SU-DHL-6 (cell line): ENCODE data around the gene HSD3B2.

Source experiments
- EZH2phosphoT487 ChIP-seq: fragments of 200-600 bp; sonication (generic), shearing (Covaris generic); conservative IDR thresholded peaks from 2 replicates; pipeline ENCODE4 v1.6.1; 2018; ENCODE audit warnings: mild to moderate bottlenecking, antibody characterized with exemption, low read length, moderate library complexity, mixed read lengths
- TF ChIP-seq, protein P1 (sequence below): fragments of 200-600 bp; sonication (generic); IDR thresholded peaks from one replicate; pipeline ENCODE4 v1.5.1; 2017; ENCODE audit warnings: antibody characterized with exemption, mild to moderate bottlenecking, low read length, moderate library complexity; ENCODE audit not compliant: insufficient read depth, poor library complexity, severe bottlenecking

DNA sequence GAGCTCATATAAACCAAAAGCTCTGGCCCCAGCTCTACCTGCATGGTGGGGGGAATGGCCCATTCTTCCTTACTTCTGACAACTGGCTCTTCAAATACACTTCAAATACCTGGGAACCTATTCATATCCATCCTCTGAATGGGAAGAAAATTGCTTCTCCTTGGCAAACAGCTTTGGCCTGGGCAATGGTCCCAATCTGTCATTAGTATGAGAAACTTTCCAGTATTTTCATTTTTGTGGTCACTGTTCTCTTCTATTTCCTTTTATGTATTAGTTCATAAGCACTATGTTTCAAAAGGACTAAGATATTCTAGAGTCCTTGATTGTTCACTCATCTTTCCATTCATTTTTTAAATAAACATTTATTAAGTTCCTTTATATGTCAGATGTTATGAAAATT lies 5.2 kb upstream of the HSD3B2 start:
- TF ChIP-seq, protein P1, sequence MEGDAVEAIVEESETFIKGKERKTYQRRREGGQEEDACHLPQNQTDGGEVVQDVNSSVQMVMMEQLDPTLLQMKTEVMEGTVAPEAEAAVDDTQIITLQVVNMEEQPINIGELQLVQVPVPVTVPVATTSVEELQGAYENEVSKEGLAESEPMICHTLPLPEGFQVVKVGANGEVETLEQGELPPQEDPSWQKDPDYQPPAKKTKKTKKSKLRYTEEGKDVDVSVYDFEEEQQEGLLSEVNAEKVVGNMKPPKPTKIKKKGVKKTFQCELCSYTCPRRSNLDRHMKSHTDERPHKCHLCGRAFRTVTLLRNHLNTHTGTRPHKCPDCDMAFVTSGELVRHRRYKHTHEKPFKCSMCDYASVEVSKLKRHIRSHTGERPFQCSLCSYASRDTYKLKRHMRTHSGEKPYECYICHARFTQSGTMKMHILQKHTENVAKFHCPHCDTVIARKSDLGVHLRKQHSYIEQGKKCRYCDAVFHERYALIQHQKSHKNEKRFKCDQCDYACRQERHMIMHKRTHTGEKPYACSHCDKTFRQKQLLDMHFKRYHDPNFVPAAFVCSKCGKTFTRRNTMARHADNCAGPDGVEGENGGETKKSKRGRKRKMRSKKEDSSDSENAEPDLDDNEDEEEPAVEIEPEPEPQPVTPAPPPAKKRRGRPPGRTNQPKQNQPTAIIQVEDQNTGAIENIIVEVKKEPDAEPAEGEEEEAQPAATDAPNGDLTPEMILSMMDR: no peak
- TF ChIP-seq EZH2phosphoT487: no peak
